T-helper 2 cell treated with Interferon-gamma antibody and Interleukin-4, amounts not matched to agents 5 μg/mL and 100 μg/mL, for 36 hours (primary cell): ENCODE measurements around the gene HMGCLL1.

Experiments used
- DNase-seq: peaks from one replicate; pipeline ENCODE4 v3.0.0; 2021; ENCODE audit warnings: low spot score
- H3K27ac Mint-ChIP-seq: one replicate; pipeline ENCODE4 v1.8.0; 2021; ENCODE audit warnings: mild to moderate bottlenecking, mixed read lengths
- H3K27me3 Mint-ChIP-seq: one replicate; pipeline ENCODE4 v1.8.0; 2021; ENCODE audit warnings: low read depth, mixed read lengths
- H3K36me3 Mint-ChIP-seq: one replicate; pipeline ENCODE4 v1.8.0; 2021; ENCODE audit warnings: low read depth, mixed read lengths
- H3K4me1 Mint-ChIP-seq: one replicate; pipeline ENCODE4 v1.8.0; 2021; ENCODE audit warnings: low read depth, mixed read lengths
- H3K4me3 Mint-ChIP-seq: one replicate; pipeline ENCODE4 v1.8.0; 2022; ENCODE audit warnings: mild to moderate bottlenecking, moderate library complexity, mixed read lengths
- H3K9me3 Mint-ChIP-seq: one replicate; pipeline ENCODE4 v1.8.0; 2021; ENCODE audit warnings: mixed read lengths

The HMGCLL1 gene

GRCh38 chr6:55578537-55579363, at the start of gene HMGCLL1:
TSS of gene HMGCLL1 (minus strand) at chr6:55579192. CDS start at chr6:55579055, 137 bp downstream.
- no peak within 1 kb of the TSS for H3K4me3 Mint-ChIP-seq
- H3K27ac Mint-ChIP-seq = peak within 1 kb of the TSS; percentile 45
- DNase-seq = no peak
- H3K27me3 Mint-ChIP-seq = peaks cover 4% of the 10 kb centered on the region
- H3K4me1 Mint-ChIP-seq = no peaks in the 10 kb centered on the region
- H3K36me3 Mint-ChIP-seq = no peaks in the 10 kb centered on the region
- no peaks in the 10 kb centered on the region for H3K9me3 Mint-ChIP-seq

GRCh38 chr6:55621993-55622392, 43.0 kb upstream of the HMGCLL1 start:
- Mint-ChIP-seq H3K36me3 (no peaks in the 10 kb centered on the region), H3K27me3 (no peaks in the 10 kb centered on the region), H3K4me1 (no peaks in the 10 kb centered on the region), H3K4me3 (no peak overlapping the region), H3K9me3 (peaks cover 22% of the 10 kb centered on the region), H3K27ac (no peak overlapping the region)
- DNase-seq = no peak

- H3K4me3 Mint-ChIP-seq = no peak overlapping the region
- H3K9me3 Mint-ChIP-seq = peaks cover 22% of the 10 kb centered on the region
- no peaks in the 10 kb centered on the region for H3K4me1 Mint-ChIP-seq
- H3K36me3 Mint-ChIP-seq = no peaks in the 10 kb centered on the region
- no peak for DNase-seq
- H3K27me3 Mint-ChIP-seq = no peaks in the 10 kb centered on the region
- no peak overlapping the region for H3K27ac Mint-ChIP-seq
Observed at GRCh38 chr6:55621244-55621643, 42.3 kb upstream of the HMGCLL1 start.

GRCh38 chr6:55617272-55617671, 38.3 kb upstream of the HMGCLL1 start:
- Mint-ChIP-seq H3K27ac (no peak overlapping the region), H3K36me3 (no peaks in the 10 kb centered on the region), H3K9me3 (peaks cover 8% of the 10 kb centered on the region), H3K4me1 (no peaks in the 10 kb centered on the region), H3K27me3 (no peaks in the 10 kb centered on the region), H3K4me3 (no peak overlapping the region)
- DNase-seq = no peak

- no peak for DNase-seq
- H3K4me1 Mint-ChIP-seq = no peaks in the 10 kb centered on the region
- H3K36me3 Mint-ChIP-seq = no peaks in the 10 kb centered on the region
Observed at GRCh38 chr6:55604021-55604420, 25.0 kb upstream of the HMGCLL1 start.

GRCh38 chr6:55601120-55601519, 22.1 kb upstream of the HMGCLL1 start:
- DNase-seq = no peak
- Mint-ChIP-seq H3K4me1 (no peaks in the 10 kb centered on the region), H3K36me3 (no peaks in the 10 kb centered on the region), H3K9me3 (peaks cover 4% of the 10 kb centered on the region), H3K4me3 (no peak overlapping the region), H3K27ac (no peak overlapping the region), H3K27me3 (no peaks in the 10 kb centered on the region)

More at GRCh38 chr6:55604021-55604420, 25.0 kb upstream of the HMGCLL1 start:
- Mint-ChIP-seq H3K9me3 (peaks cover 8% of the 10 kb centered on the region), H3K27me3 (no peaks in the 10 kb centered on the region), H3K4me3 (no peak overlapping the region), H3K27ac (no peak overlapping the region)

GRCh38 chr6:55594442-55594841, 15.4 kb upstream of the HMGCLL1 start:
- no peak overlapping the region for H3K27ac Mint-ChIP-seq
- DNase-seq = no peak
- H3K4me1 Mint-ChIP-seq = no peaks in the 10 kb centered on the region
- no peaks in the 10 kb centered on the region for H3K36me3 Mint-ChIP-seq
- no peak overlapping the region for H3K4me3 Mint-ChIP-seq
- peaks cover 11% of the 10 kb centered on the region for H3K9me3 Mint-ChIP-seq
- no peaks in the 10 kb centered on the region for H3K27me3 Mint-ChIP-seq

GRCh38 chr6:55584654-55585354, 5.8 kb upstream of the HMGCLL1 start:
- no peak for DNase-seq
- Mint-ChIP-seq H3K27me3 (no peaks in the 10 kb centered on the region), H3K9me3 (peaks cover 14% of the 10 kb centered on the region), H3K4me1 (no peaks in the 10 kb centered on the region), H3K27ac (no peak overlapping the region), H3K36me3 (no peaks in the 10 kb centered on the region), H3K4me3 (no peak overlapping the region)

- Mint-ChIP-seq H3K27me3 (peaks cover 4% of the 10 kb centered on the region), H3K4me3 (no peak overlapping the region), H3K36me3 (no peaks in the 10 kb centered on the region), H3K9me3 (peaks cover 11% of the 10 kb centered on the region), H3K4me1 (no peaks in the 10 kb centered on the region), H3K27ac (no peak overlapping the region)
- DNase-seq = no peak
Observed at GRCh38 chr6:55576811-55577210, 2.2 kb downstream of the HMGCLL1 start.

- H3K27me3 Mint-ChIP-seq = peaks cover 4% of the 10 kb centered on the region
- no peak overlapping the region for H3K4me3 Mint-ChIP-seq
- no peak overlapping the region for H3K27ac Mint-ChIP-seq
- no peaks in the 10 kb centered on the region for H3K4me1 Mint-ChIP-seq
- no peaks in the 10 kb centered on the region for H3K36me3 Mint-ChIP-seq
- H3K9me3 Mint-ChIP-seq = peaks cover 12% of the 10 kb centered on the region
- DNase-seq = no peak
Observed at GRCh38 chr6:55574556-55574955, 4.4 kb downstream of the HMGCLL1 start.

- Mint-ChIP-seq H3K36me3 (no peaks in the 10 kb centered on the region), H3K27ac (no peak overlapping the region), H3K4me3 (no peak overlapping the region), H3K27me3 (no peaks in the 10 kb centered on the region), H3K9me3 (peaks cover 12% of the 10 kb centered on the region), H3K4me1 (no peaks in the 10 kb centered on the region)
- no peak for DNase-seq
Observed at GRCh38 chr6:55569638-55570037, 9.4 kb downstream of the HMGCLL1 start.

- no peak overlapping the region for H3K4me3 Mint-ChIP-seq
- H3K27ac Mint-ChIP-seq = no peak overlapping the region
- H3K27me3 Mint-ChIP-seq = no peaks in the 10 kb centered on the region
- H3K36me3 Mint-ChIP-seq = no peaks in the 10 kb centered on the region
- no peak for DNase-seq
- H3K4me1 Mint-ChIP-seq = no peaks in the 10 kb centered on the region
- H3K9me3 Mint-ChIP-seq = peaks cover 12% of the 10 kb centered on the region
Observed at GRCh38 chr6:55568808-55569439, 10.1 kb downstream of the HMGCLL1 start.

GRCh38 chr6:55567558-55567957, 11.4 kb downstream of the HMGCLL1 start:
- no peak overlapping the region for H3K27ac Mint-ChIP-seq
- no peaks in the 10 kb centered on the region for H3K27me3 Mint-ChIP-seq
- H3K4me1 Mint-ChIP-seq = no peaks in the 10 kb centered on the region
- peaks cover 4% of the 10 kb centered on the region for H3K9me3 Mint-ChIP-seq
- no peaks in the 10 kb centered on the region for H3K36me3 Mint-ChIP-seq
- DNase-seq = no peak
- H3K4me3 Mint-ChIP-seq = no peak overlapping the region

GRCh38 chr6:55566036-55566710, 12.8 kb downstream of the HMGCLL1 start:
- Mint-ChIP-seq H3K4me1 (no peaks in the 10 kb centered on the region), H3K9me3 (no peaks in the 10 kb centered on the region), H3K27me3 (no peaks in the 10 kb centered on the region), H3K27ac (no peak overlapping the region), H3K4me3 (no peak overlapping the region), H3K36me3 (no peaks in the 10 kb centered on the region)
- no peak for DNase-seq
